Ovary (tissue), 9 donors: ENCODE results near the gene SIGLEC5. TPM values are rescaled to one million over a fixed set of nuclear protein-coding genes. Genes with fewer than 3 reads are reported as not detected.

Experiments used
- DNase-seq, 5 donors: peaks; one replicate each; pipeline ENCODE4 v3.0.0-alpha.2; 2019 to 2020
- H3K27ac ChIP-seq, 2 donors: fragments of 200-600 bp; one replicate each; pipeline versions ENCODE4 v1.5.1 to v1.8.0; 2019 to 2022
- H3K27me3 ChIP-seq: fragments of 200-600 bp; one replicate; pipeline ENCODE4 v1.8.0; 2022
- H3K36me3 ChIP-seq: fragments of 200-600 bp; sonication (generic); one replicate; pipeline ENCODE4 v1.5.1; 2019
- H3K4me1 ChIP-seq: one replicate; pipeline ENCODE4 v1.8.1; 2013; ENCODE audit warnings: mild to moderate bottlenecking, moderate library complexity; ENCODE audit not compliant: insufficient read depth
- H3K4me3 ChIP-seq: fragments of 200-600 bp; sonication (generic); one replicate; pipeline ENCODE4 v1.5.1; 2017
- H3K9me3 ChIP-seq, 2 donors: fragments of 200-600 bp in 1 of 2; sonication (generic) in 1 of 2; one replicate each; pipeline versions ENCODE4 v1.5.1 to v1.8.1; 2013 to 2019; ENCODE audit warnings: mild to moderate bottlenecking in 1 of 2, moderate library complexity in 1 of 2
- CTCF ChIP-seq, 3 donors: fragments of 450-650 bp in 2 of 3; fragments of 200-600 bp in 1 of 3; IDR thresholded peaks; one replicate each; pipeline versions ENCODE4 v1.5.1 to v1.8.0; 2016 to 2022; ENCODE audit warnings: antibody characterized with exemption in 3 of 3, mild to moderate bottlenecking in 1 of 3
- EP300 ChIP-seq: sonication (generic); formaldehyde crosslinking; IDR thresholded peaks from one replicate; pipeline ENCODE4 v1.6.1; 2017; ENCODE audit warnings: antibody characterized with exemption
- POLR2A ChIP-seq: fragments of 450-650 bp; IDR thresholded peaks from one replicate; pipeline ENCODE4 v1.6.1; 2017; ENCODE audit warnings: antibody characterized with exemption, mild to moderate bottlenecking, moderate library complexity
- WGBS, 3 donors: extraction: QIAGEN DNeasy Blood & Tissue Kit in 1 of 3; methylation state at CpG; one replicate each; pipeline versions ENCODE4 v1.1.5 to v1.1.7; 2013 to 2017; 5-methylcytosine and 5-hydroxymethylcytosine counted together
- intact Hi-C, 4 donors: fragments of 100-400 bp; cut with DNase I; formaldehyde crosslinking; loops; one replicate each; pipeline versions ENCODE4 v1.11.0 to v1.15.1; 2022 to 2023
- polyA plus RNA-seq, 2 donors: library from polyadenylated mRNA; stranded (reverse); fragments of 200-250 nt in 1 of 2; fragments of 350-450 nt in 1 of 2; fragmentation: Illumina TruSeq in 1 of 2; extraction: RNeasy Lipid Tissue Mini Kit (QIAGEN cat#74804) in 1 of 2; gene quantifications; one replicate each; pipeline ENCODE4 v1.2.3, GENCODE V29; 2013 to 2014
- total RNA-seq, 7 donors: library from RNA; depleted of rRNA in 2 of 7; stranded (reverse); fragments of >200 nt in 2 of 7; fragmentation: NEBNext Ultra II Directional in 3 of 7; extraction: Animal tissue kit (Norgen Biotek cat#: 25700) in 3 of 7; gene quantifications; one replicate each; pipeline versions ENCODE4 v1.1.0 to v1.2.4, GENCODE V29; 2016 to 2023
- donor health status: DM: no; HTN: no; CAD: no; lungs with moderate emphysema.
- donor health status: DM: no; HTN: no; CAD: no.
- donor health status: Bipolar disorder and iron deficiency.
- donor health status: DM: yes; HTN: yes; CAD: no.
- donor health status: DM: no; HTN: no; CAD: no.
- donor health status: DM: yes; HTN: yes; CAD: no.

The SIGLEC5 gene
- total and polyA plus RNA-seq, 9 donors: 0.13 to 0.69 (median 0.45) TPM; not detected in 4

GRCh38 chr19:51621178-51621577 lies 9.0 kb downstream of the SIGLEC5 start:
- H3K27ac ChIP-seq: no peak overlapping the region
- 31 to 56% (median 52%) methylated on average over 2 of the region's 2 CpGs for WGBS, 3 donors
- H3K27me3 ChIP-seq: no peaks in the 10 kb centered on the region
- H3K4me3 ChIP-seq: no peak overlapping the region
- DNase-seq: no peak
- H3K36me3 ChIP-seq: no peaks in the 10 kb centered on the region
- H3K9me3 ChIP-seq: no peaks in the 10 kb centered on the region
- TF ChIP-seq POLR2A (no peak), CTCF (IDR thresholded peaks at IDR 0.05) (no peak), EP300 (no peak)
- H3K4me1 ChIP-seq: no peaks in the 10 kb centered on the region
- intact Hi-C loops: no loop called here

- Histone ChIP-seq H3K4me3 (no peak overlapping the region), H3K36me3 (no peaks in the 10 kb centered on the region), H3K4me1 (no peaks in the 10 kb centered on the region), H3K9me3 (no peaks in the 10 kb centered on the region), H3K27me3 (no peaks in the 10 kb centered on the region), H3K27ac (no peak overlapping the region)
- intact Hi-C loops: no loop called here
- DNase-seq: no peak
- 77 to 92% (median 85%) methylated on average over 7 of the region's 7 CpGs for WGBS, 3 donors
- TF ChIP-seq CTCF (IDR thresholded peaks at IDR 0.05) (no peak), EP300 (no peak), POLR2A (no peak)
These were observed 14.2 kb downstream of the SIGLEC5 start for GRCh38 chr19:51615991-51616390.

GRCh38 chr19:51614789-51615188 lies 15.4 kb downstream of the SIGLEC5 start:
- no peaks in the 10 kb centered on the region for H3K27me3 ChIP-seq
- no peak for TF ChIP-seq CTCF (IDR thresholded peaks at IDR 0.05)
- no peak for TF ChIP-seq POLR2A
- no peak for TF ChIP-seq EP300

GRCh38 chr19:51610576-51610975 lies 19.6 kb downstream of the SIGLEC5 start:
- H3K4me3 ChIP-seq: no peak overlapping the region
- H3K9me3 ChIP-seq: no peaks in the 10 kb centered on the region
- no peaks in the 10 kb centered on the region for H3K4me1 ChIP-seq
- no peaks in the 10 kb centered on the region for H3K27me3 ChIP-seq
- TF ChIP-seq CTCF (IDR thresholded peaks at IDR 0.05) (no peak), POLR2A (no peak), EP300 (no peak)
- DNase-seq: no peak
- intact Hi-C loops: no loop called here
- H3K36me3 ChIP-seq: no peaks in the 10 kb centered on the region
- H3K27ac ChIP-seq: no peak overlapping the region
- WGBS, 3 donors: 81 to 84% (median 82%) methylated on average over 1 of the region's 1 CpG

More at GRCh38 chr19:51614789-51615188, 15.4 kb downstream of the SIGLEC5 start:
- H3K4me3 ChIP-seq: no peak overlapping the region
- H3K36me3 ChIP-seq: no peaks in the 10 kb centered on the region
- H3K9me3 ChIP-seq: no peaks in the 10 kb centered on the region
- H3K27ac ChIP-seq: no peak overlapping the region
- WGBS, 3 donors: 68 to 74% (median 70%) methylated on average over 5 of the region's 5 CpGs
- H3K4me1 ChIP-seq: no peaks in the 10 kb centered on the region
- DNase-seq: no peak
- intact Hi-C loops: no loop called here
